Memory B cell (primary cell): ENCODE data around the gene SRRM2.

Experiments
- ATAC-seq: fragments of 150-1000 bp; cut with Tn5 transposase; 2 replicates; pipeline ENCODE4 v1.10.0; 2021; ENCODE audit warnings: low read depth, mild to moderate bottlenecking, moderate library complexity
- DNase-seq, 2 donors: peaks; one replicate each; pipeline ENCODE4 v3.0.0; 2022; ENCODE audit warnings: low spot score in 2 of 2
- H3K27ac Mint-ChIP-seq: one replicate; pipeline ENCODE4 v1.8.0; 2022; ENCODE audit warnings: mild to moderate bottlenecking, moderate library complexity, mixed read lengths
- H3K27me3 Mint-ChIP-seq: one replicate; pipeline ENCODE4 v1.8.0; 2022; ENCODE audit warnings: mixed read lengths
- H3K36me3 Mint-ChIP-seq: one replicate; pipeline ENCODE4 v1.8.0; 2022; ENCODE audit warnings: mild to moderate bottlenecking, mixed read lengths
- H3K4me1 Mint-ChIP-seq: one replicate; pipeline ENCODE4 v1.8.0; 2022; ENCODE audit warnings: mixed read lengths
- H3K4me3 Mint-ChIP-seq: one replicate; pipeline ENCODE4 v1.8.0; 2022; ENCODE audit warnings: mild to moderate bottlenecking, moderate library complexity, mixed read lengths
- H3K9me3 Mint-ChIP-seq: one replicate; pipeline ENCODE4 v1.8.0; 2022; ENCODE audit warnings: mixed read lengths

The SRRM2 gene

GRCh38 chr16:2752850-2753732 lies 653 bp downstream of the SRRM2 start:
- H3K4me3 Mint-ChIP-seq = peak overlapping the region; percentile 88
- no peak for DNase-seq
- H3K36me3 Mint-ChIP-seq = peaks cover 29% of the 10 kb centered on the region
- H3K9me3 Mint-ChIP-seq = peaks cover 2% of the 10 kb centered on the region
- no peaks in the 10 kb centered on the region for H3K27me3 Mint-ChIP-seq
- peaks cover 42% of the 10 kb centered on the region for H3K4me1 Mint-ChIP-seq
- H3K27ac Mint-ChIP-seq = peak overlapping the region; percentile 97
- ATAC-seq = peak; percentile 28

- peaks cover 33% of the 10 kb centered on the region for H3K36me3 Mint-ChIP-seq
Observed at GRCh38 chr16:2753733-2754020, 1.2 kb downstream of the SRRM2 start.

GRCh38 chr16:2755158-2755557 lies 2.7 kb downstream of the SRRM2 start:
- peaks cover 47% of the 10 kb centered on the region for H3K4me1 Mint-ChIP-seq
- H3K4me3 Mint-ChIP-seq = peak overlapping the region; percentile 88
- DNase-seq (no peak), ATAC-seq (no peak)
- H3K27ac Mint-ChIP-seq = peak overlapping the region; percentile 97
- no peaks in the 10 kb centered on the region for H3K27me3 Mint-ChIP-seq
- peaks cover 43% of the 10 kb centered on the region for H3K36me3 Mint-ChIP-seq
- peaks cover 2% of the 10 kb centered on the region for H3K9me3 Mint-ChIP-seq

More at GRCh38 chr16:2753733-2754020, 1.2 kb downstream of the SRRM2 start:
- DNase-seq (no peak), ATAC-seq (no peak)
- H3K9me3 Mint-ChIP-seq = peaks cover 2% of the 10 kb centered on the region
- H3K27ac Mint-ChIP-seq = peak overlapping the region; percentile 97
- H3K4me3 Mint-ChIP-seq = peak overlapping the region; percentile 88
- no peaks in the 10 kb centered on the region for H3K27me3 Mint-ChIP-seq
- H3K4me1 Mint-ChIP-seq = peaks cover 45% of the 10 kb centered on the region

DNA sequence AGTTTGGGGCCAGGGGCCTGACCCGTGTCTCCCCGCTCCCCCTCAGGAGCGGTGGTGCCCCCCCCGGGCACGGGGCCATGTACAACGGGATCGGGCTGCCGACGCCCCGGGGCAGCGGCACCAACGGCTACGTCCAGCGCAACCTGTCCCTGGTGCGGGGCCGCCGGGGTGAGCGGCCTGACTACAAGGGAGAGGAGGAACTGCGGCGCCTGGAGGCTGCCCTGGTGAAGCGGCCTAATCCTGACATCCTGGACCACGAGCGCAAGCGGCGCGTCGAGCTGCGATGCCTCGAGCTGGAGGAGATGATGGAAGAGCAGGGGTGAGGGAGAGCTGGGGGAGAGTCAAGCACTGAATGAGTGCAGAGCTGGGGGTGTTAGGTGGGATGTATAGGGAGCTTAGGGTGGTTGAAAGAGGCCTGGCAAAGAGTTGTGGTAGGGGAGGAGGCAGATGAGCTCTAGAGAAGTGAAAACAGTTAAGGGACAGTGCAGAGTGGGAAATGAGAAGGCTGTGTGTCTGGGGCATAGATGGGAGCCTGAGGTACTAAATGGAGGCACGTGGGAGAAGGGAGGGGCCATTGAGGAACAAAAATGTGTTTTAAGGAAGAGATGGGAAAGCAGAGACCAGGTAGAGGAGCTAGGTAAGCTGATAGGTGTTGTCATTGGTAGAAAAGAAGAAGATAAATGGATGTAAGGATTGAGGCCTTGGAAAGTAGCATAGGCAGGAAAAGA lies 4.0 kb downstream of the SRRM2 start:
- Mint-ChIP-seq H3K36me3 (peaks cover 52% of the 10 kb centered on the region), H3K27ac (peak overlapping the region; percentile 97), H3K4me1 (peaks cover 45% of the 10 kb centered on the region), H3K27me3 (no peaks in the 10 kb centered on the region), H3K4me3 (no peak overlapping the region), H3K9me3 (no peaks in the 10 kb centered on the region)
- DNase-seq (no peak), ATAC-seq (no peak)

DNA sequence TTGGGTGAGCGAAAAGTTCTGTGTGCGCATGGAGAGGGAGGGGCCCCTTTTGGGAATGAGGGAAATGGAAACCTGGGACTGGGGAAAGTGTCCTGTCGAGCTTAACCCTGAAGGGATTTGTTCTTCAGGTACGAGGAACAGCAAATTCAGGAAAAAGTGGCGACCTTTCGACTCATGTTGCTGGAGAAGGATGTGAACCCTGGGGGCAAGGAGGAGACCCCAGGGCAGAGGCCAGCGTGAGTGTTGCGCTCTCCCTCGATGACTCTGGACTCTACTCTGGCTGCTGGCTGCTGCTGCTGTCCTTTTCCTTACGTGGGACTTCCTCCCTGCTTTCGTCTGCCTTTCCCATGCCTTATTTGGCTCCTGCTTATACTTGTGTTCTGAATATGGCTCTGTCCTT lies 4.9 kb downstream of the SRRM2 start:
- peaks cover 59% of the 10 kb centered on the region for H3K36me3 Mint-ChIP-seq
- H3K4me3 Mint-ChIP-seq = no peak overlapping the region
- H3K4me1 Mint-ChIP-seq = peaks cover 46% of the 10 kb centered on the region
- no peaks in the 10 kb centered on the region for H3K9me3 Mint-ChIP-seq
- ATAC-seq (no peak), DNase-seq (no peak)
- H3K27ac Mint-ChIP-seq = peak overlapping the region; percentile 46
- H3K27me3 Mint-ChIP-seq = no peaks in the 10 kb centered on the region

DNA sequence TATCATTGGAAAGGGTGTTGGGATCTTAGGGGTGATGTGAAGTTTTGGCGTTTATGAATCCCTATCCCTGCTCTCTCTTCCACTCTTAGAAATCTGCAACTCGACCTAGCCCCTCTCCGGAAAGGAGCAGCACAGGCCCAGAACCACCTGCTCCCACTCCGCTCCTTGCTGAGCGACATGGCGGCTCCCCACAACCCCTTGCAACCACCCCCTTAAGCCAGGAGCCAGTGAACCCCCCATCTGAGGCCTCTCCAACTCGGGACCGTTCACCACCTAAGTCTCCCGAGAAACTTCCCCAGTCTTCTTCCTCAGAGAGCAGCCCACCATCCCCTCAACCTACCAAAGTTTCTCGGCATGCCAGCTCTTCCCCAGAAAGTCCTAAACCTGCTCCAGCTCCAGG lies 9.0 kb downstream of the SRRM2 start:
- DNase-seq (no peak), ATAC-seq (no peak)
- peak overlapping the region; percentile 73 for H3K27ac Mint-ChIP-seq
- peaks cover 73% of the 10 kb centered on the region for H3K36me3 Mint-ChIP-seq
- no peaks in the 10 kb centered on the region for H3K27me3 Mint-ChIP-seq
- H3K4me3 Mint-ChIP-seq = no peak overlapping the region
- no peaks in the 10 kb centered on the region for H3K9me3 Mint-ChIP-seq
- H3K4me1 Mint-ChIP-seq = peaks cover 19% of the 10 kb centered on the region

GRCh38 chr16:2761886-2762583 lies 9.6 kb downstream of the SRRM2 start:
- ATAC-seq (no peak), DNase-seq (no peak)
- peak overlapping the region; percentile 80 for H3K27ac Mint-ChIP-seq
- H3K4me3 Mint-ChIP-seq = no peak overlapping the region
- peaks cover 13% of the 10 kb centered on the region for H3K4me1 Mint-ChIP-seq
- H3K36me3 Mint-ChIP-seq = peaks cover 73% of the 10 kb centered on the region
- no peaks in the 10 kb centered on the region for H3K9me3 Mint-ChIP-seq
- no peaks in the 10 kb centered on the region for H3K27me3 Mint-ChIP-seq

- DNase-seq (no peak), ATAC-seq (no peak)
- no peaks in the 10 kb centered on the region for H3K27me3 Mint-ChIP-seq
- no peaks in the 10 kb centered on the region for H3K9me3 Mint-ChIP-seq
- H3K4me3 Mint-ChIP-seq = no peak overlapping the region
- peaks cover 9% of the 10 kb centered on the region for H3K4me1 Mint-ChIP-seq
- H3K36me3 Mint-ChIP-seq = peaks cover 71% of the 10 kb centered on the region
- H3K27ac Mint-ChIP-seq = peak overlapping the region; percentile 80
Observed at GRCh38 chr16:2762711-2763110, 10.3 kb downstream of the SRRM2 start.

GRCh38 chr16:2763173-2763572 lies 10.7 kb downstream of the SRRM2 start:
- peak overlapping the region; percentile 80 for H3K27ac Mint-ChIP-seq
- H3K9me3 Mint-ChIP-seq = no peaks in the 10 kb centered on the region
- peaks cover 13% of the 10 kb centered on the region for H3K4me1 Mint-ChIP-seq
- H3K4me3 Mint-ChIP-seq = no peak overlapping the region
- ATAC-seq (no peak), DNase-seq (no peak)
- peaks cover 75% of the 10 kb centered on the region for H3K36me3 Mint-ChIP-seq
- no peaks in the 10 kb centered on the region for H3K27me3 Mint-ChIP-seq

GRCh38 chr16:2764718-2765117 lies 12.3 kb downstream of the SRRM2 start:
- Mint-ChIP-seq H3K4me1 (peaks cover 14% of the 10 kb centered on the region), H3K27me3 (no peaks in the 10 kb centered on the region), H3K36me3 (peaks cover 74% of the 10 kb centered on the region), H3K9me3 (no peaks in the 10 kb centered on the region), H3K27ac (no peak overlapping the region), H3K4me3 (no peak overlapping the region)
- no peak for ATAC-seq
- no peak for DNase-seq

GRCh38 chr16:2765462-2766404 lies 13.3 kb downstream of the SRRM2 start:
- peaks cover 14% of the 10 kb centered on the region for H3K4me1 Mint-ChIP-seq
- no peak for ATAC-seq

DNA sequence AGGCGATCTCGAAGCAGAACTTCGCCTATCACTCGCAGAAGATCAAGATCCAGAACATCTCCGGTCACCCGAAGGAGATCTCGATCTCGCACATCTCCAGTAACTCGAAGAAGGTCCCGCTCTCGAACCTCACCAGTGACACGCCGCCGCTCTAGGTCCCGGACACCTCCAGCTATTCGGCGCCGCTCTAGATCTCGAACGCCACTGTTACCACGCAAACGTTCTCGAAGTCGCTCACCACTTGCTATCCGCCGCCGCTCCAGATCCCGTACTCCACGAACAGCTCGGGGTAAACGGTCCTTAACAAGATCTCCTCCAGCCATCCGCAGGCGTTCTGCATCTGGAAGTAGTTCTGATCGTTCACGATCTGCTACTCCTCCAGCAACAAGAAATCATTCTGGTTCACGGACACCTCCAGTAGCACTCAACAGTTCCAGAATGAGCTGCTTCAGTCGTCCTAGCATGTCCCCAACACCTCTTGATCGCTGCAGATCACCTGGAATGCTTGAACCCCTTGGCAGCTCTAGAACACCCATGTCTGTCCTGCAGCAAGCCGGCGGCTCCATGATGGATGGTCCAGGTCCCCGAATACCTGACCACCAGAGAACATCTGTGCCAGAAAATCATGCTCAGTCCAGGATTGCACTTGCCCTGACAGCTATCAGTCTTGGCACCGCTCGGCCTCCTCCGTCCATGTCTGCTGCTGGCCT lies 14.1 kb downstream of the SRRM2 start:
- H3K36me3 Mint-ChIP-seq = peaks cover 63% of the 10 kb centered on the region
- H3K4me3 Mint-ChIP-seq = no peak overlapping the region
- DNase-seq (no peak), ATAC-seq (no peak)
- peak overlapping the region; percentile 76 for H3K27ac Mint-ChIP-seq
- H3K9me3 Mint-ChIP-seq = no peaks in the 10 kb centered on the region
- H3K4me1 Mint-ChIP-seq = peaks cover 14% of the 10 kb centered on the region
- no peaks in the 10 kb centered on the region for H3K27me3 Mint-ChIP-seq

More at GRCh38 chr16:2765462-2766404, 13.3 kb downstream of the SRRM2 start:
- Mint-ChIP-seq H3K27me3 (no peaks in the 10 kb centered on the region), H3K27ac (peak overlapping the region; percentile 80), H3K36me3 (peaks cover 71% of the 10 kb centered on the region), H3K4me3 (no peak overlapping the region), H3K9me3 (no peaks in the 10 kb centered on the region)
- no peak for DNase-seq
